Smooth muscle cell (in vitro differentiated cells): ENCODE measurements around the gene CYP3A5. TPM values are rescaled to one million over a fixed set of nuclear protein-coding genes. Genes with fewer than 3 reads are reported as not detected.
"Not testable (repeated sequence)": the region's sequence is repeated elsewhere in the genome, so short reads cannot be mapped to it uniquely, and the experiment has no call there.

Source experiments
- DNase-seq: peaks from one replicate; lab custom pipeline; 2025; ENCODE audit not compliant: unreplicated experiment; lab: John Stamatoyannopoulos, UW
- H2AFZ ChIP-seq: fragments of 200-600 bp; sonication (generic); 2 replicates; pipeline ENCODE4 v1.6.0; 2016; ENCODE audit warnings: antibody characterized with exemption, low read depth, mild to moderate bottlenecking
- H3F3A ChIP-seq: fragments of 200-600 bp; sonication (generic); 2 replicates; pipeline ENCODE4 v1.6.0; 2017; ENCODE audit warnings: antibody characterized with exemption, low read depth
- H3K27ac ChIP-seq: fragments of 200-600 bp; sonication (generic); 2 replicates; pipeline ENCODE4 v1.5.1; 2016; ENCODE audit warnings: low read depth, mild to moderate bottlenecking
- H3K27me3 ChIP-seq: fragments of 200-600 bp; sonication (generic); 2 replicates; pipeline ENCODE4 v1.6.1; 2016; ENCODE audit warnings: low read depth, mild to moderate bottlenecking
- H3K36me3 ChIP-seq: fragments of 200-600 bp; sonication (generic); 2 replicates; pipeline ENCODE4 v1.5.1; 2016; ENCODE audit warnings: low read depth
- H3K4me1 ChIP-seq: fragments of 200-600 bp; sonication (generic); 2 replicates; pipeline ENCODE4 v1.5.1; 2016; ENCODE audit warnings: low read depth
- H3K4me2 ChIP-seq: fragments of 200-600 bp; sonication (generic); 2 replicates; pipeline ENCODE4 v1.6.0; 2016; ENCODE audit warnings: mild to moderate bottlenecking
- H3K4me3 ChIP-seq: fragments of 200-600 bp; sonication (generic); 2 replicates; pipeline ENCODE4 v1.5.1; 2016; ENCODE audit warnings: mild to moderate bottlenecking
- H3K79me2 ChIP-seq: fragments of 200-600 bp; sonication (generic); 2 replicates; pipeline ENCODE4 v1.6.0; 2016; ENCODE audit warnings: low read depth, mild to moderate bottlenecking
- H3K9ac ChIP-seq: fragments of 200-600 bp; sonication (generic); 2 replicates; pipeline ENCODE4 v1.6.0; 2016; ENCODE audit warnings: low read depth
- H3K9me3 ChIP-seq: fragments of 200-600 bp; sonication (generic); replicated peaks from 2 replicates; pipeline ENCODE4 v1.5.1; 2016; ENCODE audit warnings: low read depth
- H4K20me1 ChIP-seq: fragments of 200-600 bp; sonication (generic); 2 replicates; pipeline ENCODE4 v1.6.0; 2016; ENCODE audit warnings: low read depth
- CTCF ChIP-seq: fragments of 200-600 bp; sonication (generic); IDR thresholded peaks from 2 replicates; pipeline ENCODE4 v1.5.1; 2017; ENCODE audit warnings: borderline replicate concordance, mild to moderate bottlenecking, antibody characterized with exemption; ENCODE audit not compliant: insufficient read depth, poor library complexity, severe bottlenecking
- WGBS: methylation state at CpG from one replicate; pipeline ENCODE4 v1.1.7; 2016; ENCODE audit warnings: low lambda C conversion rate; 5-methylcytosine and 5-hydroxymethylcytosine counted together
- polyA plus RNA-seq: library from polyadenylated mRNA; unstranded; fragments of >200 nt; fragmentation: Nextera tagmentation; extraction: Ambion mirVana; gene quantifications from 2 replicates; pipeline ENCODE4 v1.2.1, GENCODE V29; 2016
- total RNA-seq: library from RNA; depleted of rRNA; stranded (reverse); fragments of >200 nt; gene quantifications from 2 replicates; pipeline ENCODE4 v1.2.3, GENCODE V29; 2014

Gene CYP3A5
- total and polyA plus RNA-seq, 2 experiments from 2014 or later, result 0.19 TPM; not detected in 1

GRCh38 chr7:99666013-99666395 is 13.8 kb downstream of the CYP3A5 start:
- Histone ChIP-seq H3F3A (no peaks in the 10 kb centered on the region), H3K36me3 (no peaks in the 10 kb centered on the region), H3K4me3 (no peak overlapping the region), H3K9ac (no peak overlapping the region), H3K79me2 (no peaks in the 10 kb centered on the region), H3K4me2 (no peak overlapping the region), H2AFZ (no peak overlapping the region), H3K4me1 (no peaks in the 10 kb centered on the region), H3K9me3 (no peaks in the 10 kb centered on the region), H3K27me3 (no peaks in the 10 kb centered on the region), H3K27ac (no peak overlapping the region), H4K20me1 (no peaks in the 10 kb centered on the region)
- WGBS, result 82% methylated on average over 1 of the region's 1 CpG
- DNase-seq, result no peak
- TF ChIP-seq CTCF, result no peak

GRCh38 chr7:99665312-99666012 is 14.3 kb downstream of the CYP3A5 start:
- H3F3A ChIP-seq, result no peaks in the 10 kb centered on the region
- no peak for DNase-seq
- H4K20me1 ChIP-seq, result no peaks in the 10 kb centered on the region
- H3K27me3 ChIP-seq, result no peaks in the 10 kb centered on the region
- H3K79me2 ChIP-seq, result no peaks in the 10 kb centered on the region
- no peak overlapping the region for H2AFZ ChIP-seq
- no peak for TF ChIP-seq CTCF
- H3K27ac ChIP-seq, result no peak overlapping the region
- H3K4me2 ChIP-seq, result no peak overlapping the region
- no peaks in the 10 kb centered on the region for H3K9me3 ChIP-seq
- H3K36me3 ChIP-seq, result no peaks in the 10 kb centered on the region
- no peaks in the 10 kb centered on the region for H3K4me1 ChIP-seq
- no peak overlapping the region for H3K9ac ChIP-seq
- 94% methylated on average over 3 of the region's 3 CpGs for WGBS
- H3K4me3 ChIP-seq, result no peak overlapping the region

- H3K4me3 ChIP-seq, H4K20me1 ChIP-seq, H3K27ac ChIP-seq, H3F3A ChIP-seq, H3K9me3 ChIP-seq, H2AFZ ChIP-seq, H3K79me2 ChIP-seq, H3K4me1 ChIP-seq, H3K27me3 ChIP-seq, H3K9ac ChIP-seq, H3K36me3 ChIP-seq, DNase-seq, H3K4me2 ChIP-seq: not testable (repeated sequence)
- WGBS, result 85% methylated on average over 5 of the region's 5 CpGs
Measured at GRCh38 chr7:99657879-99658278, 21.9 kb downstream of the CYP3A5 start.

GRCh38 chr7:99654626-99655025 is 25.2 kb downstream of the CYP3A5 start:
- H3F3A ChIP-seq, H3K27me3 ChIP-seq, H3K36me3 ChIP-seq, H3K79me2 ChIP-seq, H4K20me1 ChIP-seq, H3K4me1 ChIP-seq, H3K9me3 ChIP-seq, H3K27ac ChIP-seq, H3K4me2 ChIP-seq, H2AFZ ChIP-seq, DNase-seq, H3K4me3 ChIP-seq, H3K9ac ChIP-seq: not testable (repeated sequence)
- WGBS, result 92% methylated on average over 3 of the region's 3 CpGs

- no peaks in the 10 kb centered on the region for H3F3A ChIP-seq
- H3K4me1 ChIP-seq, result no peaks in the 10 kb centered on the region
- H3K9ac ChIP-seq, result no peak overlapping the region
- WGBS, result 91% methylated on average over 3 of the region's 3 CpGs
- no peak overlapping the region for H2AFZ ChIP-seq
- no peaks in the 10 kb centered on the region for H4K20me1 ChIP-seq
- no peaks in the 10 kb centered on the region for H3K36me3 ChIP-seq
- H3K9me3 ChIP-seq, result no peaks in the 10 kb centered on the region
- H3K4me2 ChIP-seq, result no peak overlapping the region
- H3K79me2 ChIP-seq, result no peaks in the 10 kb centered on the region
- H3K27ac ChIP-seq, result no peak overlapping the region
- no peak for TF ChIP-seq CTCF
- no peak overlapping the region for H3K4me3 ChIP-seq
- no peak for DNase-seq
- no peaks in the 10 kb centered on the region for H3K27me3 ChIP-seq
Measured at GRCh38 chr7:99653754-99654153, 26.0 kb downstream of the CYP3A5 start.

- not testable (repeated sequence) for H3K9me3 ChIP-seq, H3K9ac ChIP-seq, H3K4me1 ChIP-seq, H3K79me2 ChIP-seq, H3K27me3 ChIP-seq, H3K4me3 ChIP-seq, H3K36me3 ChIP-seq, H3K4me2 ChIP-seq, H3F3A ChIP-seq, H2AFZ ChIP-seq, H4K20me1 ChIP-seq, DNase-seq, H3K27ac ChIP-seq
- 96% methylated on average over 4 of the region's 4 CpGs for WGBS
Measured at GRCh38 chr7:99653269-99653668, 26.5 kb downstream of the CYP3A5 start.
